B cell (primary cell): ENCODE results near the gene CNPY3. TPM values are rescaled to one million over a fixed set of nuclear protein-coding genes. Genes with fewer than 3 reads are reported as not detected.

Experiments used
- ATAC-seq: fragments of 200-7000 bp; cut with Tn5 transposase; one replicate; pipeline ENCODE4 v1.10.0; 2021; ENCODE audit warnings: low read depth, mild to moderate bottlenecking, moderate number of reproducible peaks, moderate library complexity
- CTCF ChIA-PET: fragments of 350-600 bp; sonication (Branson Sonifier 250); formaldehyde crosslinking; loops from one replicate; lab custom pipeline; 2021; ENCODE audit warnings: antibody characterized with exemption, inconsistent platforms; lab: Charles Lee
- POLR2A ChIA-PET: fragments of 350-600 bp; sonication (Branson Sonifier 250); formaldehyde crosslinking; loops from one replicate; lab custom pipeline; 2021; ENCODE audit warnings: antibody characterized with exemption; lab: Charles Lee
- DNase-seq: peaks from one replicate; pipeline ENCODE4 v3.0.0; 2013
- H2AFZ ChIP-seq: 2 replicates; pipeline ENCODE4 v1.6.1; 2012; ENCODE audit warnings: mild to moderate bottlenecking, low read depth, low read length; ENCODE audit not compliant: insufficient read depth, poor library complexity, severe bottlenecking
- H3K27ac ChIP-seq, 2 donors: 1 replicate in 1 of 2; 2 replicates in 1 of 2; pipeline ENCODE4 v1.5.1; 2012 to 2013; ENCODE audit warnings: low read length in 2 of 2, mild to moderate bottlenecking in 2 of 2, moderate library complexity in 1 of 2
- H3K27me3 ChIP-seq, 4 experiments: fragments of 200-600 bp in 1 of 4; sonication (generic) in 1 of 4; replicated peaks in 1 of 4; 1 replicate in 2 of 4; 2 replicates in 2 of 4; pipeline versions ENCODE4 v1.6.1 to v1.7.0; 2013 to 2016; ENCODE audit warnings: low read length in 3 of 4, mild to moderate bottlenecking in 2 of 4, mixed read lengths in 1 of 4, moderate library complexity in 1 of 4; ENCODE audit not compliant: insufficient read depth in 4 of 4, control insufficient read depth in 3 of 4; ENCODE audit errors: control extremely low read depth in 1 of 4
- H3K36me3 ChIP-seq, 2 experiments: replicated peaks in 1 of 2; 1 replicate in 1 of 2; 2 replicates in 1 of 2; pipeline versions ENCODE4 v1.6.1 to v1.7.1; 2013; ENCODE audit warnings: low read length in 1 of 2; ENCODE audit not compliant: insufficient read depth in 2 of 2, control insufficient read depth in 1 of 2; ENCODE audit errors: control extremely low read depth in 1 of 2, extremely low read depth in 1 of 2
- H3K4me1 ChIP-seq, 2 donors: fragments of 200-600 bp in 1 of 2; sonication (generic) in 1 of 2; 1 replicate in 1 of 2; 2 replicates in 1 of 2; pipeline versions ENCODE4 v1.5.1 to v1.6.1; 2013 to 2017; ENCODE audit warnings: low read length in 2 of 2; ENCODE audit not compliant: control insufficient read depth in 2 of 2, insufficient read depth in 2 of 2
- H3K4me2 ChIP-seq: replicated peaks from 2 replicates; pipeline ENCODE3; 2012; ENCODE audit warnings: mild to moderate bottlenecking, low read depth, low read length; ENCODE audit not compliant: poor library complexity, severe bottlenecking
- H3K4me3 ChIP-seq, 5 experiments: fragments of 200-600 bp in 1 of 5; sonication (generic) in 1 of 5; 1 replicate in 3 of 5; 2 replicates in 2 of 5; pipeline versions ENCODE4 v1.5.1 to v1.7.0; 2011 to 2016; ENCODE audit warnings: low read length in 4 of 5, mild to moderate bottlenecking in 4 of 5, low read depth in 2 of 5, control low read depth in 1 of 5, moderate library complexity in 1 of 5; ENCODE audit not compliant: insufficient read depth in 1 of 5; ENCODE audit errors: control extremely low read depth in 1 of 5, extremely low read depth in 1 of 5
- H3K79me2 ChIP-seq: fragments of 200-600 bp; sonication (generic); one replicate; pipeline ENCODE4 v1.6.0; 2016; ENCODE audit warnings: low read length; ENCODE audit not compliant: control insufficient read depth, insufficient read depth
- H3K9ac ChIP-seq: fragments of 200-600 bp; sonication (generic); 2 replicates; pipeline ENCODE4 v1.6.1; 2017; ENCODE audit warnings: mild to moderate bottlenecking, low read length, moderate library complexity
- H3K9me3 ChIP-seq, 3 donors: one replicate each; pipeline versions ENCODE4 v1.6.1 to v1.7.1; 2013; ENCODE audit warnings: low read length in 2 of 3; ENCODE audit not compliant: control insufficient read depth in 2 of 3, insufficient read depth in 1 of 3; ENCODE audit errors: control extremely low read depth in 1 of 3
- H4K20me1 ChIP-seq: 2 replicates; pipeline ENCODE4 v1.6.0; 2012; ENCODE audit warnings: mild to moderate bottlenecking, low read length; ENCODE audit not compliant: insufficient read depth, control insufficient read depth, poor library complexity, severe bottlenecking
- H3K27ac Mint-ChIP-seq: one replicate; pipeline ENCODE4 v1.8.0; 2021; ENCODE audit warnings: mixed read lengths
- H3K27me3 Mint-ChIP-seq: one replicate; pipeline ENCODE4 v1.8.0; 2021; ENCODE audit warnings: mixed read lengths
- H3K4me1 Mint-ChIP-seq: one replicate; pipeline ENCODE4 v1.8.0; 2021; ENCODE audit warnings: mixed read lengths
- H3K4me3 Mint-ChIP-seq: one replicate; pipeline ENCODE4 v1.8.0; 2021; ENCODE audit warnings: mixed read lengths
- H3K9me3 Mint-ChIP-seq: one replicate; pipeline ENCODE4 v1.8.0; 2022; ENCODE audit warnings: mixed read lengths; ENCODE audit not compliant: insufficient read depth
- EZH2 ChIP-seq: IDR thresholded peaks from 2 replicates; pipeline ENCODE4 v1.6.1; 2012; ENCODE audit warnings: borderline replicate concordance, low read depth, mild to moderate bottlenecking, moderate library complexity, low read length; ENCODE audit not compliant: insufficient read depth, poor library complexity, severe bottlenecking
- WGBS: methylation state at CpG from one replicate; pipeline ENCODE4 v1.1.5; 2013; ENCODE audit warnings: missing lambda C conversion rate; ENCODE audit not compliant: insufficient coverage; 5-methylcytosine and 5-hydroxymethylcytosine counted together
- intact Hi-C: fragments of 100-400 bp; cut with micrococcal nuclease; formaldehyde crosslinking; loops from one replicate; pipeline ENCODE4 v1.10.0; 2022
- polyA plus RNA-seq: library from polyadenylated mRNA; depleted of rRNA; stranded (reverse); fragments of >200 nt; gene quantifications from 2 replicates; pipeline ENCODE4 v1.2.3, GENCODE V29; 2012
- total RNA-seq, 2 donors: library from RNA; stranded (reverse); fragments of 120-200 nt in 1 of 2; gene quantifications; 1 replicate in 1 of 2; 2 replicates in 1 of 2; pipeline versions ENCODE4 v1.2.3 to v1.2.4, GENCODE V29; 2013 to 2022
- TF ChIP-seq, protein P1 (sequence below): fragments of 200-600 bp; IDR thresholded peaks from one replicate; pipeline ENCODE4 v1.8.0; 2022; ENCODE audit warnings: antibody characterized with exemption, mild to moderate bottlenecking

Gene CNPY3
- total and polyA plus RNA-seq, 2 donors (not counting 1 experiment from before 2014, with no cell fraction given): 123 to 163 TPM

DNA sequence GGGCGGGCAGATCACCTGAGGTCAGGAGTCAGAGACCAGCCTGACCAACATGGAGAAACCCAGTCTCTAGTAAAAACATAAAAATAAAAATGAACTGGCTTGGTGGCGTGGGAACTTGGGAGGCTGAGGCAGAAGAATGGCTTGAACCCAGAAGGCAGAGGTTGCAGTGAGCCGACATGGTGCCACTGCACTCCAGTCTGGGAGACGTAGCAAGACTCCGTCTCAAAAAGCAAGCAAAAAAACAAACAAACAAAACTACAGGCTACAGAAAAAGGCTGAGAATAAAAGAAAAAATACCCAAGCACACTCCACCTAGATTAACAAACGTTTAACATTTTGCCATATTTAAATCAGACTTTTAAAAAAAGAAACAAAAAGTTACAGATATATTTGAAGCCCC lies 7.5 kb upstream of the CNPY3 start:
- Histone ChIP-seq H2AFZ (no peak overlapping the region), H3K27ac (no peak overlapping the region), H3K9me3 (no peaks in the 10 kb centered on the region), H3K4me3 (no peak overlapping the region), H3K27me3 (no peaks in the 10 kb centered on the region), H3K4me1 (peaks cover 0 to 10% of the 10 kb centered on the region in 2 donors), H3K79me2 (peaks cover 9% of the 10 kb centered on the region), H3K36me3 (no peaks in the 10 kb centered on the region), H4K20me1 (no peaks in the 10 kb centered on the region), H3K9ac (no peak overlapping the region), H3K4me2 (no peak overlapping the region)
- Mint-ChIP-seq H3K4me3 (no peak overlapping the region), H3K4me1 (peaks cover 11% of the 10 kb centered on the region), H3K27me3 (no peaks in the 10 kb centered on the region), H3K9me3 (no peaks in the 10 kb centered on the region), H3K27ac (no peak overlapping the region)
- TF ChIP-seq, protein P1, sequence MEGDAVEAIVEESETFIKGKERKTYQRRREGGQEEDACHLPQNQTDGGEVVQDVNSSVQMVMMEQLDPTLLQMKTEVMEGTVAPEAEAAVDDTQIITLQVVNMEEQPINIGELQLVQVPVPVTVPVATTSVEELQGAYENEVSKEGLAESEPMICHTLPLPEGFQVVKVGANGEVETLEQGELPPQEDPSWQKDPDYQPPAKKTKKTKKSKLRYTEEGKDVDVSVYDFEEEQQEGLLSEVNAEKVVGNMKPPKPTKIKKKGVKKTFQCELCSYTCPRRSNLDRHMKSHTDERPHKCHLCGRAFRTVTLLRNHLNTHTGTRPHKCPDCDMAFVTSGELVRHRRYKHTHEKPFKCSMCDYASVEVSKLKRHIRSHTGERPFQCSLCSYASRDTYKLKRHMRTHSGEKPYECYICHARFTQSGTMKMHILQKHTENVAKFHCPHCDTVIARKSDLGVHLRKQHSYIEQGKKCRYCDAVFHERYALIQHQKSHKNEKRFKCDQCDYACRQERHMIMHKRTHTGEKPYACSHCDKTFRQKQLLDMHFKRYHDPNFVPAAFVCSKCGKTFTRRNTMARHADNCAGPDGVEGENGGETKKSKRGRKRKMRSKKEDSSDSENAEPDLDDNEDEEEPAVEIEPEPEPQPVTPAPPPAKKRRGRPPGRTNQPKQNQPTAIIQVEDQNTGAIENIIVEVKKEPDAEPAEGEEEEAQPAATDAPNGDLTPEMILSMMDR: no peak
- WGBS: 68% methylated on average over 4 of the region's 6 CpGs
- intact Hi-C loops: loop anchor here (10.0 kb wide), 1 partner anchor 593 kb away; the partner anchor contains the start of genes LRRC73, POLR1C and YIPF3
- POLR2A ChIA-PET: interaction anchor here (0.6 kb wide), 2 partner anchors 80 to 220 kb away, joined by 3 read pairs; no protein-coding TSS in a partner anchor
- ATAC-seq: no peak
- DNase-seq: no peak
- CTCF ChIA-PET: interaction anchor here (0.6 kb wide), 1 partner anchor 707 kb away, joined by 4 read pairs; no protein-coding TSS in a partner anchor

- Histone ChIP-seq H3K27me3 (no peaks in the 10 kb centered on the region), H3K9ac (no peak overlapping the region), H3K4me2 (no peak overlapping the region), H3K36me3 (no peaks in the 10 kb centered on the region), H3K27ac (no peak overlapping the region), H2AFZ (no peak overlapping the region), H3K9me3 (no peaks in the 10 kb centered on the region), H4K20me1 (no peaks in the 10 kb centered on the region), H3K4me3 (no peak overlapping the region), H3K79me2 (peaks cover 9% of the 10 kb centered on the region), H3K4me1 (peaks cover 7 to 18% of the 10 kb centered on the region in 2 donors)
- peak overlapping the region; percentile 2 for H3K27ac Mint-ChIP-seq
- intact Hi-C loops: loop anchor here (10.0 kb wide), 1 partner anchor 591 kb away; the partner anchor contains the start of genes LRRC73, POLR1C and YIPF3
- WGBS: 92% methylated on average over 2 of the region's 2 CpGs
- TF ChIP-seq EZH2: no peak
- TF ChIP-seq, protein P1: no peak
- ChIA-PET POLR2A (no interaction called here), CTCF (no interaction called here)
- DNase-seq (no peak), ATAC-seq (no peak)
- no peaks in the 10 kb centered on the region for H3K9me3 Mint-ChIP-seq
- H3K4me3 Mint-ChIP-seq: no peak overlapping the region
- H3K27me3 Mint-ChIP-seq: no peaks in the 10 kb centered on the region
- peaks cover 16% of the 10 kb centered on the region for H3K4me1 Mint-ChIP-seq
Measured at GRCh38 chr6:42923666-42924065, 5.6 kb upstream of the CNPY3 start.
